ENCODE data around the gene UBXN2A.

DNA sequence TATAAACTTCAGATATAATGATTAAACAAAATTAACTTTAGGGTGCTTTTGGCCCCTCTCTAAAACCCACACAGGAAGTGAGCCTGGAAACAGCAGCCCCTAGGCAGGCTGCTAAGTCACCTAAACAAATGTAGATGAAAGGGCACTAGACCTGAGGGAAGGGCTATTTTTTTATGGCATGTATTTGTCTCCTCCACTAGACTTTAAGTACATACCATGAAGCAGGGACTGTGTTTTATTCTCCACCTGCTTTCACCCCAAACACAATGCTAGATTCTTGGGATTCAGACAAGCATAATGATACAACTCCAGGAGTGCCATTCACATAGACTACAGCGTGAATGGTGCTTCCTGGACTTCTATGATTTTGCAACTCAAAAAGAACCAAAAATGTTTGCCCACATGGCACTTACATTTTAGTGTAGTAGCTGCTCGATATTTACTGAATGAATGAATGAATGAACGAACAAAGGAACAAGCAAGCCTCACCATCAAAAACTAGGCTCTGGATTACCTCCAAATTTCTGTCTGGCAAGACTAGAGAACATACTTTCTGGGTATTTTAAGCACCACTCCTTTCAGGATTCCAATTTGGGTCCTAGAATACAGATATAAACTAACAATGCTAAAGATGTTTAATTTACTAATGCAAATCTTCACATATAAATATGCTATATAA is 23.4 kb upstream of the UBXN2A start:
- no peak for TF ChIP-seq CTCF (IDR thresholded peaks at IDR 0.05 in 8 of 11, conservative IDR thresholded peaks at IDR 0.05 in 3 of 11)
- TF ChIP-seq POLR2A (IDR thresholded peaks at IDR 0.05), result no peak
- TF ChIP-seq POLR2AphosphoS5 (IDR thresholded peaks at IDR 0.05), result no peak
